Measurements from ENCODE around the gene TM4SF5. TPM values are rescaled to one million over a fixed set of nuclear protein-coding genes. Genes with fewer than 3 reads are reported as not detected.

TM4SF5 gene
- total and polyA plus RNA-seq, 7 donors = 0.34 TPM; not detected in 6

GRCh38 chr17:4786106-4786511, 14.4 kb downstream of the TM4SF5 start, which contains the start of gene VMO1:
VMO1 (minus strand) TSS chr17:4786364; CDS start chr17:4786352, 12 bp downstream.
- Histone ChIP-seq H3K4me1 (peaks cover 26% of the 10 kb centered on the region), H3K36me3 (ENCODE audit: insufficient read depth in 1 of 2, low read depth in 1 of 2) (no peaks in the 10 kb centered on the region), H3K27me3 (ENCODE audit: insufficient read depth in 3 of 3, low read length in 2 of 3) (peaks cover 0 to 51% (median 12%) of the 10 kb centered on the region in 3 donors), H3K4me3 (peak within 1 kb of the TSS; percentile 52), H3K27ac (no peak within 1 kb of the TSS), H3K9me3 (no peaks in the 10 kb centered on the region)
- intact Hi-C loops (cut with DNase I) = loop anchor here (2.0 kb wide), 3 partner anchors 53 to 103 kb away; no protein-coding TSS in a partner anchor
- 4% methylated on average over 24 of the region's 24 CpGs for WGBS, 3 donors
- ATAC-seq (no peak), DNase-seq (peak in 1 of 2 donors; percentile 61)
- TF ChIP-seq CTCF (IDR thresholded peaks at IDR 0.05) = no peak

- Histone ChIP-seq H3K9me3 (no peaks in the 10 kb centered on the region), H3K4me3 (peak overlapping the region; percentile 52), H3K36me3 (ENCODE audit: insufficient read depth in 1 of 2, low read depth in 1 of 2) (no peaks in the 10 kb centered on the region), H3K4me1 (peaks cover 26% of the 10 kb centered on the region), H3K27ac (no peak overlapping the region), H3K27me3 (ENCODE audit: insufficient read depth in 3 of 3, low read length in 2 of 3) (peaks cover 0 to 47% (median 12%) of the 10 kb centered on the region in 3 donors)
- TF ChIP-seq CTCF (IDR thresholded peaks at IDR 0.05) = no peak
- DNase-seq (no peak), ATAC-seq (no peak)
- 7 to 10% (median 8%) methylated on average over 6 of the region's 6 CpGs for WGBS, 3 donors
- intact Hi-C loops (cut with DNase I) = loop anchor here (2.0 kb wide), 3 partner anchors 54 to 102 kb away; no protein-coding TSS in a partner anchor
Measured at GRCh38 chr17:4786516-4786915, 14.8 kb downstream of the TM4SF5 start.

GRCh38 chr17:4788159-4788806, 16.6 kb downstream of the TM4SF5 start:
- H3K36me3 ChIP-seq (ENCODE audit: insufficient read depth in 1 of 2, low read depth in 1 of 2) = no peaks in the 10 kb centered on the region
- H3K27ac ChIP-seq = no peak overlapping the region
- peaks cover 26% of the 10 kb centered on the region for H3K4me1 ChIP-seq
- H3K9me3 ChIP-seq = no peaks in the 10 kb centered on the region
- 78 to 83% (median 79%) methylated on average over 14 of the region's 14 CpGs for WGBS, 3 donors
- no peak for TF ChIP-seq CTCF (IDR thresholded peaks at IDR 0.05)
- H3K4me3 ChIP-seq = peak overlapping the region; percentile 82
- peaks cover 0 to 31% (median 7%) of the 10 kb centered on the region in 3 donors for H3K27me3 ChIP-seq (ENCODE audit: insufficient read depth in 3 of 3, low read length in 2 of 3)
- intact Hi-C loops (cut with DNase I) = no loop called here
- no peak for ATAC-seq
- peak in 1 of 2 donors; percentile 22 for DNase-seq

- peaks cover 26% of the 10 kb centered on the region for H3K4me1 ChIP-seq
- no peak for ATAC-seq
Measured at GRCh38 chr17:4788807-4789700, 17.4 kb downstream of the TM4SF5 start, which contains the start of gene GLTPD2. GLTPD2 (plus strand) TSS chr17:4788964; CDS start chr17:4789012, 48 bp downstream.

More at GRCh38 chr17:4788807-4789700, 17.4 kb downstream of the TM4SF5 start, which contains the start of gene GLTPD2:
- intact Hi-C loops (cut with DNase I) = no loop called here
- DNase-seq = no peak
- Histone ChIP-seq H3K27ac (peak within 1 kb of the TSS; percentile 90), H3K9me3 (no peaks in the 10 kb centered on the region), H3K27me3 (ENCODE audit: insufficient read depth in 3 of 3, low read length in 2 of 3) (peaks cover 0 to 23% (median 5%) of the 10 kb centered on the region in 3 donors), H3K36me3 (ENCODE audit: insufficient read depth in 1 of 2, low read depth in 1 of 2) (no peaks in the 10 kb centered on the region), H3K4me3 (peak within 1 kb of the TSS; percentile 82)
- 48 to 50% (median 49%) methylated on average over 60 to 62 of the region's 62 CpGs for WGBS, 3 donors
- no peak for TF ChIP-seq CTCF (IDR thresholded peaks at IDR 0.05)
